Activated naive CD8-positive, alpha-beta T cell treated with anti-CD3 and anti-CD28 coated beads for 36 hours (primary cell): ENCODE measurements around the gene MUC22. TPM values are rescaled to one million over a fixed set of nuclear protein-coding genes. Genes with fewer than 3 reads are reported as not detected.

Source experiments
- DNase-seq: peaks from one replicate; pipeline ENCODE4 v3.0.0; 2021
- H3K27ac Mint-ChIP-seq: one replicate; pipeline ENCODE4 v1.8.0; 2022; ENCODE audit warnings: mild to moderate bottlenecking, moderate library complexity, mixed read lengths
- H3K27me3 Mint-ChIP-seq: one replicate; pipeline ENCODE4 v1.8.0; 2022; ENCODE audit warnings: mild to moderate bottlenecking, mixed read lengths
- H3K36me3 Mint-ChIP-seq: one replicate; pipeline ENCODE4 v1.8.0; 2021; ENCODE audit warnings: mild to moderate bottlenecking, mixed read lengths
- H3K4me1 Mint-ChIP-seq: one replicate; pipeline ENCODE4 v1.8.0; 2021; ENCODE audit warnings: mixed read lengths
- H3K4me3 Mint-ChIP-seq: one replicate; pipeline ENCODE4 v1.8.0; 2022; ENCODE audit warnings: mild to moderate bottlenecking, moderate library complexity, mixed read lengths
- H3K9me3 Mint-ChIP-seq: one replicate; pipeline ENCODE4 v1.8.0; 2022; ENCODE audit warnings: mixed read lengths
- total RNA-seq, 2 experiments: library from RNA; stranded (reverse); gene quantifications; one replicate each; pipeline ENCODE4 v1.2.3, GENCODE V29; 2021

The MUC22 gene
- total RNA-seq, 2 experiments from 2014 or later: not detected

- peak; percentile 70 for DNase-seq
- Mint-ChIP-seq H3K27ac (no peak overlapping the region), H3K9me3 (no peaks in the 10 kb centered on the region), H3K4me3 (no peak overlapping the region), H3K36me3 (no peaks in the 10 kb centered on the region), H3K27me3 (no peaks in the 10 kb centered on the region), H3K4me1 (no peaks in the 10 kb centered on the region)
Observed at GRCh38 chr6:31068669-31069340, 58.5 kb downstream of the MUC22 start.

- Mint-ChIP-seq H3K9me3 (no peaks in the 10 kb centered on the region), H3K36me3 (no peaks in the 10 kb centered on the region), H3K27ac (no peak overlapping the region), H3K27me3 (no peaks in the 10 kb centered on the region), H3K4me3 (no peak overlapping the region), H3K4me1 (no peaks in the 10 kb centered on the region)
- DNase-seq: no peak
Observed at GRCh38 chr6:31070711-31071197, 60.5 kb downstream of the MUC22 start.

DNA sequence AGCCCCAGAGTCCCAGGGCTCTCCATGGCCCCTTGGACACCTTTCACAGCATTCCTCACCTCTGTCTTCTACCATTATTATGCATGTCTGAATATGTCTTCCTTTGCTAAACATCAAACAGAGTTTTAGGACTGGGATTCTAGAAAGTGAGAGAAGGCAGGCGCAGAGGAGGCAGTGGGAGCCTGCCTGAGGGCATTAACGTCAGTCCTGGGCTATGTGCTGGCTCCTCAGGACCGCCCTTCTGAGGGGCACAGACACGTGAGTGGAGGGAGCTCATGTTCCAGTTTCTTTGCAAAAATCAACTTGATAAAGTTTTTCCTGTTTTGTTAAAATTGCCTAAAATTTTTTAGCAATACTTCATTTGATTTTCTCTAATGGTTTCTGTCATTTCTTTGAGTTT is 64.1 kb downstream of the MUC22 start:
- H3K4me1 Mint-ChIP-seq: peaks cover 3% of the 10 kb centered on the region
- H3K9me3 Mint-ChIP-seq: no peaks in the 10 kb centered on the region

GRCh38 chr6:31075528-31075927 is 65.3 kb downstream of the MUC22 start:
- Mint-ChIP-seq H3K36me3 (no peaks in the 10 kb centered on the region), H3K4me3 (no peak overlapping the region), H3K4me1 (peaks cover 8% of the 10 kb centered on the region), H3K27ac (no peak overlapping the region), H3K9me3 (no peaks in the 10 kb centered on the region), H3K27me3 (no peaks in the 10 kb centered on the region)
- DNase-seq: no peak

More for the DNA sequence above, 64.1 kb downstream of the MUC22 start:
- H3K27me3 Mint-ChIP-seq: no peaks in the 10 kb centered on the region
- H3K4me3 Mint-ChIP-seq: no peak overlapping the region
- DNase-seq: no peak
- no peak overlapping the region for H3K27ac Mint-ChIP-seq
- H3K36me3 Mint-ChIP-seq: no peaks in the 10 kb centered on the region

DNA sequence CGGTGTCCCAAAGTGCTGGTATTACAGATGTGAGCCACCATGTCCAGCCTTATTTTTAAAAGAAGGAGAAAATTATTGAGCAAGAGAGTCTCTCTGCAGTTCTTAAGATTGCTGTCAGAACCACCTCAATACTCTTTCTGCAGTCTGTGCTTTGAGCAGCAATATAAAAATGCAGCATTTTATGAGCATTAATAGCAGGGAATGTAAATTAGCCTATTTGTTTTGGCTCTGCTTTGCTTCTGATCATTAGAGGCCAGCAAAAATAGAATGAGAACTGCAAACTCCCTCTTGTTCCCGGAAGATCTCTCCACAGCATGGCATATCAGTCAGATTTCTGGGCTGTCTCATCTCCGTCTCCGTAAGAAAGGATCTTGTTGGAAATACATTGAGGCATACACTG is 66.3 kb downstream of the MUC22 start:
- H3K27ac Mint-ChIP-seq: no peak overlapping the region
- peaks cover 8% of the 10 kb centered on the region for H3K4me1 Mint-ChIP-seq
- no peak overlapping the region for H3K4me3 Mint-ChIP-seq
- H3K27me3 Mint-ChIP-seq: no peaks in the 10 kb centered on the region
- H3K36me3 Mint-ChIP-seq: no peaks in the 10 kb centered on the region
- no peak for DNase-seq
- H3K9me3 Mint-ChIP-seq: no peaks in the 10 kb centered on the region

DNA sequence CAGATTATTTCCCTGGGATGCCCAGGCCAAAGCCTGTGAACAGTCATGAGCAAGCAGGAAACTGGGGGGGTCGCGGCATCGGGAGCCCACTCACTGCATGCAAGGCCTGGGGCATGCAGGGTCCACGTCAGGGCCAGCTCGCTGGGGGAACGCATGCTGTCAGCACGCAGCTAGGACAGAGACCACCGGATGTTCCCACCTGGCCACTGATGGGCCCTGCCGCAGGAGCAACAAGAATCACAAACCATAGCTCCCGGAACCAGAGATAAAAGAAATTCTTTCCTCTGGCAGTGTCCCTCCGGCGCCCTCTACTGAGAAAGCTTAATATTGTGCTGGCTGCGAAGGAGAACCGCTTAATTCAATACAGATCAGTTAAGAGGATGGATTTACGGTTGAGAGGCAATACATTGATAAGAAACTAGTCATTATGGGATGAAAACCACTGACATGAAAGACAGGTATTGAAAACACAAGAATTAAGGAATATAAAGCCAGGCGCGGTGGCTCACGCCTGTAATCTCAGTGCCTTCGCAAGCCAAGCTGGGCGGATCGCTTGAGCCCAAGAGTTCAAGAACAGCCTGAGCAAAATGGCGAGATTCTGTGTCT is 69.5 kb downstream of the MUC22 start:
- DNase-seq: peak; percentile 66
- no peaks in the 10 kb centered on the region for H3K36me3 Mint-ChIP-seq
- peak overlapping the region; percentile 50 for H3K4me3 Mint-ChIP-seq
- no peaks in the 10 kb centered on the region for H3K9me3 Mint-ChIP-seq
- peaks cover 11% of the 10 kb centered on the region for H3K4me1 Mint-ChIP-seq
- H3K27ac Mint-ChIP-seq: no peak overlapping the region
- H3K27me3 Mint-ChIP-seq: no peaks in the 10 kb centered on the region

DNA sequence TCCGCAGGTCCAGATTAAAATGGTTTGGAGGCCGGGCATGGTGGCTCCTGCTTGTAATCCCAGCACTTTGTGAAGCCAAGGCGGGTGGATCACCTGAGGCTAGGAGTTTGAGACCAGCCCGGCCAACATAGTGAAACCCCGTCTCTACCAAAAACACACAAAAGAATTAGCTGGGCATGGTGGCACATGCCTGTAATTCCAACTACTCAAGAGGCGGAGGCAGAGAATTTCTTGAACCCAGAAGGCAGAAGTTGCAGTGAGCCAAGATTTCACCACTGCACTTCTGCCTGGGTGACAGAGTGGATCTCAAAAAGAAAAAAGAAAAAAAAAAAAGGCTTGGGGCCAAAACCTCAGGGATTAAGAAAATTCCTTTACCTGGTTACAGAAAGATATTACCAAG is 71.6 kb downstream of the MUC22 start:
- Mint-ChIP-seq H3K36me3 (no peaks in the 10 kb centered on the region), H3K4me1 (peaks cover 12% of the 10 kb centered on the region), H3K27me3 (peaks cover 7% of the 10 kb centered on the region), H3K4me3 (no peak overlapping the region), H3K9me3 (no peaks in the 10 kb centered on the region), H3K27ac (no peak overlapping the region)
- DNase-seq: no peak

DNA sequence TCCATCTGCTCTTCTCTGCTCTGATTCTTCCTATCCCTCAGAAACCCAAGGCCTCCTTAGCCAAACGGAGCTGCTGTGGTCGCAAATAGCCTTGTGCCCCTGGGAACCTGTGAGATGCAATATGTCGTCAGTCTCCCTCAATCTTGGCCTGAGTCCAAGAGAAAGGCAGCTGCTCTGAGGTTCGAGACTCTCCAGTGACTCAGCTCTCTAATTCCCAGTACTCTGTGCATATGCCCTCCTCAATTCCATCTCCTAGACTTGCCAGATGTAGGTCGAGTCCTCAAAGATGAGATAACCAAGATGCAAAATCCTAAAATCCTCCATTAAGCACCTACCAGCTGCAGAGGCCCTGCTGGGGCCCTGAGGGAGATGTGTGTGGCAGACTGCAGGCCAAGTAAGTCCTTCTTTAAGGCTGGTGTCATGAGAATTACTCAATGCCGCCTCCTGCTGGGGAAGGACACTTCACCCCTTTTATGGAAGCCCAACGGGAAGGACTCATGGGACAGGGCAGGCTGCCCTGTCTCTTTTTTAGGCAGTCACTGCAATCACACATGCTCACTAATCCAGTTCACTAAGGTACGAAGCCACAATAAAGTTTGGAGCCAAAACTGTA is 73.6 kb downstream of the MUC22 start:
- Mint-ChIP-seq H3K4me1 (peaks cover 20% of the 10 kb centered on the region), H3K4me3 (no peak overlapping the region), H3K9me3 (no peaks in the 10 kb centered on the region), H3K27me3 (peaks cover 7% of the 10 kb centered on the region), H3K27ac (no peak overlapping the region), H3K36me3 (no peaks in the 10 kb centered on the region)
- DNase-seq: peak; percentile 33

Other genes starting within 250 kb of the MUC22 start
- 10 to 100 TPM; 12.0 to 13.7 TPM for gene DDR1, start 126.0 kb upstream of the MUC22 start, total RNA-seq
- 10 to 100 TPM; 44.5 to 46.4 TPM for gene GTF2H4, start 102.3 kb upstream of the MUC22 start, total RNA-seq
- 10 to 100 TPM; 79.5 to 80.9 TPM for gene VARS2, start 96.2 kb upstream of the MUC22 start, total RNA-seq
- gene SFTA2, start 78.3 kb upstream of the MUC22 start, total RNA-seq: not detected
- not detected for gene MUCL3, start 69.5 kb upstream of the MUC22 start, total RNA-seq
- not detected for gene MUC21, start 26.8 kb upstream of the MUC22 start, total RNA-seq
- not detected for gene C6orf15, start 102.1 kb downstream of the MUC22 start, total RNA-seq
- under 1 TPM in 1 of 2 experiments, not detected in 1; 0.19 TPM for gene PSORS1C1, start 104.3 kb downstream of the MUC22 start, total RNA-seq
- not detected for gene CDSN, start 110.0 kb downstream of the MUC22 start, total RNA-seq
- gene PSORS1C2, start 128.6 kb downstream of the MUC22 start, total RNA-seq: not detected
- gene CCHCR1, start 147.3 kb downstream of the MUC22 start, total RNA-seq: 10 to 100 TPM; 43.0 to 46.6 TPM
- 10 to 100 TPM; 86.1 to 89.8 TPM for gene TCF19, start 148.1 kb downstream of the MUC22 start, total RNA-seq
- gene POU5F1, start 160.2 kb downstream of the MUC22 start, total RNA-seq: not detected